HUDEP-2 (cell line): ENCODE results near the gene PPP2R2B.

Experiments used
- DNase-seq, 76 experiments: peaks; one replicate each; lab custom pipeline; 2025; ENCODE audit not compliant: unreplicated experiment in 76 of 76; lab: John Stamatoyannopoulos, UW

PPP2R2B gene

GRCh38 chr5:146707316-146707715 is 171.2 kb downstream of the PPP2R2B start:
- no peak for DNase-seq

GRCh38 chr5:146706321-146706972 is 172.1 kb downstream of the PPP2R2B start:
- DNase-seq: no peak

- DNase-seq: no peak
These were observed 173.4 kb downstream of the PPP2R2B start for GRCh38 chr5:146704949-146705665.

GRCh38 chr5:146703899-146704298 is 174.7 kb downstream of the PPP2R2B start:
- DNase-seq: no peak

- no peak for DNase-seq
These were observed 175.1 kb downstream of the PPP2R2B start for GRCh38 chr5:146703499-146703898.

- DNase-seq: no peak
These were observed 178.7 kb downstream of the PPP2R2B start for GRCh38 chr5:146699664-146700418.

GRCh38 chr5:146699138-146699537 is 179.4 kb downstream of the PPP2R2B start:
- no peak for DNase-seq

- no peak for DNase-seq
These were observed 179.9 kb downstream of the PPP2R2B start for GRCh38 chr5:146698651-146699050.

GRCh38 chr5:146697211-146697610 is 181.3 kb downstream of the PPP2R2B start:
- DNase-seq: no peak

- DNase-seq: no peak
These were observed 182.9 kb downstream of the PPP2R2B start for GRCh38 chr5:146695646-146696045.

- DNase-seq: no peak
These were observed 187.6 kb downstream of the PPP2R2B start for GRCh38 chr5:146690880-146691355.

GRCh38 chr5:146687630-146688029 is 190.9 kb downstream of the PPP2R2B start:
- no peak for DNase-seq

GRCh38 chr5:146683861-146684260 is 194.7 kb downstream of the PPP2R2B start:
- no peak for DNase-seq

GRCh38 chr5:146682899-146683532 is 195.5 kb downstream of the PPP2R2B start:
- DNase-seq: no peak

GRCh38 chr5:146681585-146682105 is 196.9 kb downstream of the PPP2R2B start:
- DNase-seq: no peak

- no peak for DNase-seq
These were observed 197.5 kb downstream of the PPP2R2B start for GRCh38 chr5:146680846-146681584.

GRCh38 chr5:146675636-146676035 is 202.9 kb downstream of the PPP2R2B start:
- DNase-seq: no peak

- no peak for DNase-seq
These were observed 205.7 kb downstream of the PPP2R2B start for GRCh38 chr5:146672866-146673265.

- no peak for DNase-seq
These were observed 206.8 kb downstream of the PPP2R2B start for GRCh38 chr5:146671561-146672295.
